HepG2 (cell line): ENCODE results near the gene IQSEC1. TPM values are rescaled to one million over a fixed set of nuclear protein-coding genes. Genes with fewer than 3 reads are reported as not detected.

Experiments used
- ATAC-seq: fragments of 200-7000 bp; cut with Tn5 transposase; 3 replicates; pipeline ENCODE4 v1.9.1; 2020; ENCODE audit warnings: mild to moderate bottlenecking, moderate library complexity
- BruUV-seq: library from RNA; stranded (reverse); fragments of 400-500 nt; replicated peaks from 2 replicates; lab custom pipeline; 2021; lab: Mats Ljungman, UMichigan
- CTCF ChIA-PET: fragments of 300-600 bp; formaldehyde crosslinking; extraction: SDS; loops from one replicate; lab custom pipeline; 2021; ENCODE audit warnings: low total read pairs, inconsistent platforms, low intra/inter-chr PET ratio; lab: Yijun Ruan, JAX
- POLR2A ChIA-PET: fragments of 350-600 bp; sonication (Branson Sonifier 250); formaldehyde crosslinking; loops from one replicate; lab custom pipeline; 2020; ENCODE audit warnings: antibody characterized with exemption, inconsistent platforms; lab: Yijun Ruan, JAX
- DNase-seq: peaks from one replicate; pipeline ENCODE4 v3.0.0-alpha.2; 2015; ENCODE audit warnings: low spot score
- FAIRE-seq: peaks from 3 replicates; lab custom pipeline; 2011; peaks lifted over from hg19 to GRCh38; lab: Jason Lieb, UNC
- H2AFZ ChIP-seq: one replicate; pipeline ENCODE4 v1.6.1; 2011; ENCODE audit warnings: low read length, inconsistent platforms
- H3K27ac ChIP-seq: fragments of 300-600 bp; 3 replicates; pipeline ENCODE4 v1.8.0; 2011; ENCODE audit warnings: mixed run types, mild to moderate bottlenecking, mixed read lengths, low read length, inconsistent platforms; ENCODE audit not compliant: insufficient read depth; ENCODE audit errors: extremely low read length
- H3K27me3 ChIP-seq, 2 experiments: fragments of 200-600 bp in 1 of 2; 2 replicates in 1 of 2; 3 replicates in 1 of 2; pipeline versions ENCODE4 v1.6.0 to v1.8.0; 2011; ENCODE audit warnings: low read length in 2 of 2, mild to moderate bottlenecking in 2 of 2, moderate library complexity in 2 of 2, inconsistent platforms in 1 of 2; ENCODE audit not compliant: insufficient read depth in 2 of 2, control insufficient read depth in 1 of 2
- H3K36me3 ChIP-seq, 2 experiments: fragments of 200-600 bp in 1 of 2; replicated peaks in 1 of 2; 2 replicates in 1 of 2; 3 replicates in 1 of 2; pipeline versions ENCODE4 v1.5.1 to v1.8.0; 2011; ENCODE audit warnings: low read length in 2 of 2, inconsistent platforms in 1 of 2; ENCODE audit not compliant: insufficient read depth in 2 of 2, control insufficient read depth in 1 of 2
- H3K4me1 ChIP-seq: 2 replicates; pipeline ENCODE4 v1.5.1; 2012; ENCODE audit warnings: low read length, inconsistent platforms; ENCODE audit not compliant: insufficient read depth
- H3K4me2 ChIP-seq: 2 replicates; pipeline ENCODE4 v1.6.0; 2011; ENCODE audit warnings: low read depth, low read length, inconsistent platforms
- H3K4me3 ChIP-seq, 3 experiments: fragments of 200-600 bp in 1 of 3; sonication (generic), shearing (Covaris generic) in 1 of 3; replicated peaks in 1 of 3; 2 replicates each; pipeline ENCODE4 v1.5.1; 2011 to 2016; ENCODE audit warnings: low read length in 3 of 3, inconsistent platforms in 2 of 3, low read depth in 2 of 3, mild to moderate bottlenecking in 2 of 3, control low read depth in 1 of 3, mixed read lengths in 1 of 3; ENCODE audit not compliant: insufficient read depth in 1 of 3
- H3K79me2 ChIP-seq: one replicate; pipeline ENCODE4 v1.6.1; 2011; ENCODE audit warnings: low read length, inconsistent platforms; ENCODE audit not compliant: insufficient read depth
- H3K9ac ChIP-seq: 2 replicates; pipeline ENCODE4 v1.6.0; 2011; ENCODE audit warnings: mild to moderate bottlenecking, low read depth, low read length, inconsistent platforms; ENCODE audit not compliant: insufficient read depth
- H3K9me3 ChIP-seq: 2 replicates; pipeline ENCODE4 v1.5.1; 2012; ENCODE audit warnings: mild to moderate bottlenecking, low read length
- H4K20me1 ChIP-seq: 2 replicates; pipeline ENCODE4 v1.6.0; 2011; ENCODE audit warnings: inconsistent platforms, mild to moderate bottlenecking, low read length, moderate library complexity; ENCODE audit not compliant: insufficient read depth
- AHR ChIP-seq: IDR thresholded peaks from 2 replicates; pipeline ENCODE4 v1.6.1; 2018; ENCODE audit warnings: missing genetic modification reagents, missing compliant biosample characterization
- BCL6 ChIP-seq: IDR thresholded peaks from 2 replicates; pipeline ENCODE4 v1.6.1; 2016; ENCODE audit warnings: missing genetic modification reagents, missing compliant biosample characterization
- CHD4 ChIP-seq: fragments of 200-600 bp; sonication (generic); IDR thresholded peaks from 2 replicates; pipeline ENCODE4 v1.7.0; 2017; ENCODE audit warnings: mild to moderate bottlenecking, low read length, borderline replicate concordance
- FOXA3 ChIP-seq: IDR thresholded peaks from 2 replicates; pipeline ENCODE4 v1.6.1; 2016; ENCODE audit warnings: missing genetic modification reagents, missing compliant biosample characterization
- GABPB1 ChIP-seq: IDR thresholded peaks from 2 replicates; pipeline ENCODE4 v1.6.1; 2016; ENCODE audit warnings: mild to moderate bottlenecking, missing genetic modification reagents, moderate library complexity, missing compliant biosample characterization
- JUND ChIP-seq: sonication (generic); formaldehyde crosslinking; IDR thresholded peaks from 2 replicates; pipeline ENCODE4 v1.8.0; 2022; ENCODE audit warnings: mild to moderate bottlenecking, missing genetic modification reagents
- SRF ChIP-seq: IDR thresholded peaks from 2 replicates; pipeline ENCODE4 v1.6.1; 2011; ENCODE audit warnings: mild to moderate bottlenecking, low read depth, low read length, moderate library complexity
- SRY ChIP-seq: sonication (generic); formaldehyde crosslinking; IDR thresholded peaks from 2 replicates; pipeline ENCODE4 v1.8.0; 2022; ENCODE audit warnings: mild to moderate bottlenecking, missing genetic modification reagents
- TEAD3 ChIP-seq: optimal IDR thresholded peaks from 2 replicates; pipeline ENCODE3; 2016; ENCODE audit warnings: borderline replicate concordance
- ZBTB7A ChIP-seq: sonication (generic); formaldehyde crosslinking; IDR thresholded peaks from 2 replicates; pipeline ENCODE4 v1.8.0; 2022; ENCODE audit warnings: mild to moderate bottlenecking, missing genetic modification reagents
- ZNF335 ChIP-seq: sonication (generic); formaldehyde crosslinking; IDR thresholded peaks from 2 replicates; pipeline ENCODE4 v1.4.0; 2020; ENCODE audit warnings: missing genetic modification reagents
- ZNF543 ChIP-seq: sonication (generic); formaldehyde crosslinking; IDR thresholded peaks from 2 replicates; pipeline ENCODE4 v1.4.0; 2020; ENCODE audit warnings: mild to moderate bottlenecking, missing genetic modification reagents
- ZNF652 ChIP-seq: IDR thresholded peaks from 2 replicates; pipeline ENCODE4 v1.6.1; 2016; ENCODE audit warnings: low read depth, borderline replicate concordance
- ZSCAN29 ChIP-seq: sonication (generic); formaldehyde crosslinking; conservative IDR thresholded peaks from 2 replicates; pipeline ENCODE4 v1.4.0; 2020; ENCODE audit warnings: mild to moderate bottlenecking, missing genetic modification reagents
- WGBS: methylation state at CpG from one replicate; pipeline ENCODE4 v1.1.6; 2017; ENCODE audit warnings: low lambda C conversion rate; 5-methylcytosine and 5-hydroxymethylcytosine counted together
- in situ Hi-C: cut with HindIII; loops from 2 replicates; pipeline ENCODE4 v1.10.0; 2017; ENCODE audit warnings: low pct_unique_long_range_greater_than_20kb; ENCODE audit not compliant: extremely low pct_ligation_motif_present
- intact Hi-C: fragments of 100-400 bp; cut with micrococcal nuclease; formaldehyde crosslinking; loops from one replicate; pipeline ENCODE4 v1.10.0; 2022; ENCODE audit not compliant: unreplicated experiment
- polyA plus RNA-seq, 8 experiments: library from polyadenylated mRNA; depleted of rRNA in 3 of 8; stranded (reverse) in 7 of 8; unstranded in 1 of 8; fragments of >200 nt; fragmentation: Illumina TruSeq in 4 of 8; extraction: Trizol in 4 of 8; gene quantifications; 2 replicates each; pipeline versions ENCODE4 v1.2.1 to v1.2.3, GENCODE V29; 2011 to 2016; ENCODE audit warnings: low read depth in 4 of 8, missing spikeins in 1 of 8, mixed read lengths in 1 of 8; ENCODE audit not compliant: insufficient read depth in 1 of 8
- total RNA-seq, 5 experiments: library from RNA; depleted of rRNA; stranded (reverse); fragments of >200 nt; fragmentation: Illumina TruSeq; extraction: Trizol; gene quantifications; 2 replicates each; pipeline ENCODE4 v1.2.3, GENCODE V29; 2016; ENCODE audit warnings: low read depth in 1 of 5
- TF ChIP-seq, protein P1 (sequence below): sonication (generic); formaldehyde crosslinking; conservative IDR thresholded peaks from 2 replicates; pipeline ENCODE4 v1.8.0; 2022; ENCODE audit warnings: low read depth, missing genetic modification reagents
- TF ChIP-seq, protein P2 (sequence below): sonication (generic); formaldehyde crosslinking; IDR thresholded peaks from 2 replicates; pipeline ENCODE4 v1.4.0; 2020; ENCODE audit warnings: low read depth, mild to moderate bottlenecking, missing genetic modification reagents
- TF ChIP-seq, protein P3 (sequence below): IDR thresholded peaks from 2 replicates; pipeline ENCODE4 v1.6.1; 2016; ENCODE audit warnings: mild to moderate bottlenecking, missing biosample characterization, missing genetic modification reagents
- TF ChIP-seq, protein P4 (sequence below): sonication (generic); formaldehyde crosslinking; IDR thresholded peaks from 2 replicates; pipeline ENCODE4 v1.4.0; 2020; ENCODE audit warnings: low read depth, missing genetic modification reagents

Gene IQSEC1
- total and polyA plus RNA-seq, 2 of the 13 experiments (the other 11 are each of a cell fraction or from before 2014, with no cell fraction given) = 17.4 to 20.2 TPM

DNA sequence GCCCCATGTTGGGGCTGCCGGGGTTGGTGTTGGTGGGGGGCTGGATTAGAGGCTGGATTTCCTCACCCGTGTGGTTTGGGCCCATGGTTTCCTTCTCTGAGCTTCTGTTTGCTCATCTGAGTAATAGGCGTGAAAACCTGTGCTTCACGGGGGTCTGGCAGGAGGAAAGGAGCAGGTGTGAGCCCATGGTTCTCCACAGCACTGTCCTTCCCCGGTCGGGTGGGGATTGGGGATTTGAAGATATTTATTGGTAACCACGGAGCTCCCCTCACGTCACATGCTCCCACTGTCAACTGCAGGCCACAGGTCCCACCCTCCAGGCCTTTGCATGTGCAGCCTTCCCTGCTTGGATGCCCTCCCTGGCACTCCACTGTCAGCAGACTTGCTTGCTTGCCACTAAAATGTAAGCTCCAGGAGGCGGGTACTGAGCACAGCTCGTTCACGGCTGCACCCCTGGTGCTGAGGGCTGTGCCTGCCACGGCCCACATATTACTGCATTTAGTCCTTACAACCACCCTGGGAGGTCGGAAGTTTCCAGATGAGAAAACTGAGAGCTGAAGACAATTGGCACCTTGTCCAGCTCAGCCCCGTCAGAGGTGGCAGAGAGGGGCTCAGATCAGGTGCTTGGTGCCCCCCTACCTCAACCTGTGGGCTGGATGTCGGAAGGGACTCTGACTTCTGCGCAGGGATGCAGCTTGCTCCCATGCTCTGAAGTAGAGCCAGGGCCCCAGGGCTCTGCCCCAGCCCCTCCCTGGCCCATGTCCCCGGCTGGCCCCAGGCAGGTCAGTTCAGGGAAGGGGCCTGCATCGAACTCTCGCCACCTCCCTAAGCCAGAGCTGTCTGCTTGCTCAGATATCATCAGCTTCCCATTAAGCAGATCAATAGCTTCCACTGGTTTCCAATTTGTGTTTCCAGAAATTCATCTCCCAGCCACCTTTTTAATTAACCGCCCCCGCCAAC is 29.4 kb upstream of the IQSEC1 start:
- DNase-seq (no peak), ATAC-seq (no peak), FAIRE-seq (no peak)
- ChIA-PET CTCF (no interaction called here), POLR2A (no interaction called here)
- Histone ChIP-seq H3K79me2 (no peaks in the 10 kb centered on the region), H3K4me2 (no peak overlapping the region), H3K4me3 (no peak overlapping the region), H4K20me1 (peaks cover 9% of the 10 kb centered on the region; the same call in 1 of the 2 replicates), H2AFZ (no peak overlapping the region), H3K36me3 (0 out of 5 replicates have a peak, but pooled peaks cover 0 to 1% of the 10 kb centered on the region in 2 experiments), H3K4me1 (peaks cover 18% of the 10 kb centered on the region), H3K27ac (no peak overlapping the region), H3K9ac (no peak overlapping the region), H3K27me3 (no peaks in the 10 kb centered on the region), H3K9me3 (no peaks in the 10 kb centered on the region)
- intact Hi-C loops (no loop called here), in situ Hi-C loops (no loop called here)
- whole genome bisulfite sequencing = 91% methylated on average over 17 of the region's 21 CpGs
- no TSS peak for BruUV-seq
- TF ChIP-seq, protein P1, sequence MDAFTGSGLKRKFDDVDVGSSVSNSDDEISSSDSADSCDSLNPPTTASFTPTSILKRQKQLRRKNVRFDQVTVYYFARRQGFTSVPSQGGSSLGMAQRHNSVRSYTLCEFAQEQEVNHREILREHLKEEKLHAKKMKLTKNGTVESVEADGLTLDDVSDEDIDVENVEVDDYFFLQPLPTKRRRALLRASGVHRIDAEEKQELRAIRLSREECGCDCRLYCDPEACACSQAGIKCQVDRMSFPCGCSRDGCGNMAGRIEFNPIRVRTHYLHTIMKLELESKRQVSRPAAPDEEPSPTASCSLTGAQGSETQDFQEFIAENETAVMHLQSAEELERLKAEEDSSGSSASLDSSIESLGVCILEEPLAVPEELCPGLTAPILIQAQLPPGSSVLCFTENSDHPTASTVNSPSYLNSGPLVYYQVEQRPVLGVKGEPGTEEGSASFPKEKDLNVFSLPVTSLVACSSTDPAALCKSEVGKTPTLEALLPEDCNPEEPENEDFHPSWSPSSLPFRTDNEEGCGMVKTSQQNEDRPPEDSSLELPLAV (CRISPR knock-in tag) = no peak
- TF ChIP-seq FOXA3 (no peak), TEAD3 (no peak), ZBTB7A (CRISPR knock-in tag) (no peak), JUND (CRISPR knock-in tag) (no peak), ZSCAN29 (no peak), SRF (no peak), SRY (CRISPR knock-in tag) (no peak), ZNF335 (CRISPR knock-in tag) (no peak), BCL6 (CRISPR knock-in tag) (no peak), ZNF652 (CRISPR knock-in tag) (no peak), ZNF543 (CRISPR knock-in tag) (no peak), CHD4 (no peak), AHR (no peak), GABPB1 (CRISPR knock-in tag) (no peak)
- TF ChIP-seq, protein P2, sequence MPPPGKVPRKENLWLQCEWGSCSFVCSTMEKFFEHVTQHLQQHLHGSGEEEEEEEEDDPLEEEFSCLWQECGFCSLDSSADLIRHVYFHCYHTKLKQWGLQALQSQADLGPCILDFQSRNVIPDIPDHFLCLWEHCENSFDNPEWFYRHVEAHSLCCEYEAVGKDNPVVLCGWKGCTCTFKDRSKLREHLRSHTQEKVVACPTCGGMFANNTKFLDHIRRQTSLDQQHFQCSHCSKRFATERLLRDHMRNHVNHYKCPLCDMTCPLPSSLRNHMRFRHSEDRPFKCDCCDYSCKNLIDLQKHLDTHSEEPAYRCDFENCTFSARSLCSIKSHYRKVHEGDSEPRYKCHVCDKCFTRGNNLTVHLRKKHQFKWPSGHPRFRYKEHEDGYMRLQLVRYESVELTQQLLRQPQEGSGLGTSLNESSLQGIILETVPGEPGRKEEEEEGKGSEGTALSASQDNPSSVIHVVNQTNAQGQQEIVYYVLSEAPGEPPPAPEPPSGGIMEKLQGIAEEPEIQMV (CRISPR knock-in tag) = no peak
- TF ChIP-seq, protein P3, sequence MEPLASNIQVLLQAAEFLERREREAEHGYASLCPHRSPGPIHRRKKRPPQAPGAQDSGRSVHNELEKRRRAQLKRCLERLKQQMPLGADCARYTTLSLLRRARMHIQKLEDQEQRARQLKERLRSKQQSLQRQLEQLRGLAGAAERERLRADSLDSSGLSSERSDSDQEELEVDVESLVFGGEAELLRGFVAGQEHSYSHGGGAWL = no peak
- TF ChIP-seq, protein P4, sequence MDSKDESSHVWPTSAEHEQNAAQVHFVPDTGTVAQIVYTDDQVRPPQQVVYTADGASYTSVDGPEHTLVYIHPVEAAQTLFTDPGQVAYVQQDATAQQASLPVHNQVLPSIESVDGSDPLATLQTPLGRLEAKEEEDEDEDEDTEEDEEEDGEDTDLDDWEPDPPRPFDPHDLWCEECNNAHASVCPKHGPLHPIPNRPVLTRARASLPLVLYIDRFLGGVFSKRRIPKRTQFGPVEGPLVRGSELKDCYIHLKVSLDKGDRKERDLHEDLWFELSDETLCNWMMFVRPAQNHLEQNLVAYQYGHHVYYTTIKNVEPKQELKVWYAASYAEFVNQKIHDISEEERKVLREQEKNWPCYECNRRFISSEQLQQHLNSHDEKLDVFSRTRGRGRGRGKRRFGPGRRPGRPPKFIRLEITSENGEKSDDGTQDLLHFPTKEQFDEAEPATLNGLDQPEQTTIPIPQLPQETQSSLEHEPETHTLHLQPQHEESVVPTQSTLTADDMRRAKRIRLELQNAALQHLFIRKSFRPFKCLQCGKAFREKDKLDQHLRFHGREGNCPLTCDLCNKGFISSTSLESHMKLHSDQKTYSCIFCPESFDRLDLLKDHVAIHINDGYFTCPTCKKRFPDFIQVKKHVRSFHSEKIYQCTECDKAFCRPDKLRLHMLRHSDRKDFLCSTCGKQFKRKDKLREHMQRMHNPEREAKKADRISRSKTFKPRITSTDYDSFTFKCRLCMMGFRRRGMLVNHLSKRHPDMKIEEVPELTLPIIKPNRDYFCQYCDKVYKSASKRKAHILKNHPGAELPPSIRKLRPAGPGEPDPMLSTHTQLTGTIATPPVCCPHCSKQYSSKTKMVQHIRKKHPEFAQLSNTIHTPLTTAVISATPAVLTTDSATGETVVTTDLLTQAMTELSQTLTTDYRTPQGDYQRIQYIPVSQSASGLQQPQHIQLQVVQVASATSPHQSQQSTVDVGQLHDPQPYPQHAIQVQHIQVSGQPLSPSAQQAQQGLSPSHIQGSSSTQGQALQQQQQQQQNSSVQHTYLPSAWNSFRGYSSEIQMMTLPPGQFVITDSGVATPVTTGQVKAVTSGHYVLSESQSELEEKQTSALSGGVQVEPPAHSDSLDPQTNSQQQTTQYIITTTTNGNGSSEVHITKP (CRISPR knock-in tag) = no peak
